ENCODE results near the gene NCAM2. TPM values are rescaled to one million over a fixed set of nuclear protein-coding genes. Genes with fewer than 3 reads are reported as not detected.

Gene NCAM2
- total RNA-seq, 3 donors from 2014 or later, result 2.9 to 14.1 (median 4.0) TPM

DNA sequence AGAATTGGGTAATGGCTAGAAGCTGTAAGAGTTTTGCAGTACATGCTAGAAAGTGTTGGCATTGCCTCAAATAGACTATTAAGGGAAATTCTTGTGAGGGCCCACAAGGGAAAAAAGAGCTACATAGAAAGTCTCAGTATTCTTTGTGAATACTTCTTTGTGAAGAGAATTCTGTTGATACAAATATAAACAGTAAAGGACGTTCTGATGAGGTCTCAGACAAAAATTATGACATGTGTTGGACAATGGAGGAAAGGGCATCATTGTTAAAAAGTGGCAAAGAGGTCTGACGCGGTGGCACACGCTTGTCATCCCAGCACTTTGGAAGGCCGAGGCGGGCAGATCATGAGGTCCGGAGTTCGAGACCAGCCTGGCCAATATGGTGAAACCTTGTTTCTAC lies 458.9 kb downstream of the NCAM2 start:
- ATAC-seq, result no peak
- intact Hi-C loops (cut with DNase I, micrococcal nuclease), result no loop called here
- no peak for DNase-seq
- no peaks in the 10 kb centered on the region for H3K9me3 ChIP-seq
- H3K36me3 ChIP-seq (ENCODE audit: low read depth), result no peaks in the 10 kb centered on the region
- TF ChIP-seq, protein P1, sequence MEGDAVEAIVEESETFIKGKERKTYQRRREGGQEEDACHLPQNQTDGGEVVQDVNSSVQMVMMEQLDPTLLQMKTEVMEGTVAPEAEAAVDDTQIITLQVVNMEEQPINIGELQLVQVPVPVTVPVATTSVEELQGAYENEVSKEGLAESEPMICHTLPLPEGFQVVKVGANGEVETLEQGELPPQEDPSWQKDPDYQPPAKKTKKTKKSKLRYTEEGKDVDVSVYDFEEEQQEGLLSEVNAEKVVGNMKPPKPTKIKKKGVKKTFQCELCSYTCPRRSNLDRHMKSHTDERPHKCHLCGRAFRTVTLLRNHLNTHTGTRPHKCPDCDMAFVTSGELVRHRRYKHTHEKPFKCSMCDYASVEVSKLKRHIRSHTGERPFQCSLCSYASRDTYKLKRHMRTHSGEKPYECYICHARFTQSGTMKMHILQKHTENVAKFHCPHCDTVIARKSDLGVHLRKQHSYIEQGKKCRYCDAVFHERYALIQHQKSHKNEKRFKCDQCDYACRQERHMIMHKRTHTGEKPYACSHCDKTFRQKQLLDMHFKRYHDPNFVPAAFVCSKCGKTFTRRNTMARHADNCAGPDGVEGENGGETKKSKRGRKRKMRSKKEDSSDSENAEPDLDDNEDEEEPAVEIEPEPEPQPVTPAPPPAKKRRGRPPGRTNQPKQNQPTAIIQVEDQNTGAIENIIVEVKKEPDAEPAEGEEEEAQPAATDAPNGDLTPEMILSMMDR (IDR thresholded peaks at IDR 0.05), result no peak
- H3K4me1 ChIP-seq (ENCODE audit: low read depth), result no peaks in the 10 kb centered on the region
- H3K4me3 ChIP-seq, result no peak overlapping the region

DNA sequence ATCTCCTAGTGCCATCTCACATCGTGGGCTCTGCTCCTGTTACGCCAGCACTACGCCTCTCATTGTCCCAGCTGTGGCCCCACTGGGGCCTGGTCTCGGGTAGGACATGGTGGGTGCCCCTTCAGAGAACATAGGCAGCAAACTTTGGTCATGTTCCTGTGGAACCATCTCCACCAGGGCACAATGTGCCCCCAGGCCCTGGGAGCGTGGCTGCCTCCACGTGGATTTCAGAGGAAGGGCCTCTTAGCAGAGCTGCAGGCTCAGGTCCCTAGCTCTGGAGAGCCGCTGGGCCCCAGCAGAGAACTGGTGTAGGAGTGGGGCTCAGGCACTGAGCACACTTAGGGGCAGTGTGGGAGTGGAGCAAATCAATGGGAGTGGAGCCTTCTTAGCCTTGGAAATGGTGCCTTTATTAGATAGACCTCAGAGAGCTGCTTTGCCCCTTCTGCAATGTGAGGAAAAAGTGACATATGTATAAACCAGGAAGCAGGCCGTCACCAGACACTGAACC lies 460.0 kb downstream of the NCAM2 start:
- TF ChIP-seq, protein P1 (IDR thresholded peaks at IDR 0.05), result no peak
- DNase-seq (no peak), ATAC-seq (no peak)
- H3K4me1 ChIP-seq (ENCODE audit: low read depth), result no peaks in the 10 kb centered on the region
- H3K36me3 ChIP-seq (ENCODE audit: low read depth), result no peaks in the 10 kb centered on the region
- no peaks in the 10 kb centered on the region for H3K9me3 ChIP-seq
- H3K4me3 ChIP-seq, result no peak overlapping the region
- intact Hi-C loops (cut with DNase I, micrococcal nuclease), result no loop called here

DNA sequence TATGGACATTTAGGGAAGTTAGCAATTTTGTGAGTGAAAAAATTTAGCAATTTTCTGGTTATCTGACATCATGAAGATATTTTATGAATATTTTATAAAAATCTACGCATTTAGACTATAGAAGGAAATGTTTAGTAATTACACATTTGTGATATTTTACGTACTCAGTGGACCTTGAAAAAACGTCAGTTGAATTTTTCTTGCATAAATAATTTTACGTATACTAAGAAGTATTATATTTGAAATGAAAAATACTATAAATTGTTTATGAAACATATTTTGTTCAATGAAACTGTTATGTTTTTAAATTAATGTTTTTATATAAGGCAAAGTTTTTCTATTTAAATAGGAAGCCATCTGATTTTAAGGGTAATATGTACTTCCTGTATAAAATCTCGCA lies 462.8 kb downstream of the NCAM2 start:
- Histone ChIP-seq H3K9me3 (no peaks in the 10 kb centered on the region), H3K4me1 (ENCODE audit: low read depth) (no peaks in the 10 kb centered on the region), H3K4me3 (no peak overlapping the region), H3K36me3 (ENCODE audit: low read depth) (no peaks in the 10 kb centered on the region)
- DNase-seq, result no peak
- TF ChIP-seq, protein P1 (IDR thresholded peaks at IDR 0.05), result no peak
- intact Hi-C loops (cut with DNase I, micrococcal nuclease), result no loop called here
- no peak for ATAC-seq

DNA sequence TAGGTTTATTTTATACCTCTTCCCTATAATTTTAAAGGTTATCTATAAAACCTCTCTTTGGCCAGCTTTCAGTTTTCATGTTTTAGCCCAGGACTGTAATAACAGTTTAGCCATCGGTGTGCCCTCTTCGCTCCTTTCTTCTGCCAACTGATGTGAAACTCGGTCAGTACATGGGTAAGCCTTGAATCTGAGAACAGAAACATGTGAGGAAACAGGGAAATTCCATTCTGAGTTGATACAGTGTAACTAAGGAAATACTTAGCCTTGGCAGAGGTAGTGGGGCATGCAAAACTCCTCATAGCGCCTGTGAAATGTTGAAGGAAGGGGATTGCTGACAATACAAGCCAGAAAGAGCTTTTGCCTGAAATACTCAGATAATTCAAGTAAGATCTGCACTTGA lies 465.2 kb downstream of the NCAM2 start:
- Histone ChIP-seq H3K4me1 (ENCODE audit: low read depth) (no peaks in the 10 kb centered on the region), H3K9me3 (no peaks in the 10 kb centered on the region), H3K4me3 (no peak overlapping the region), H3K36me3 (ENCODE audit: low read depth) (no peaks in the 10 kb centered on the region)
- ATAC-seq (no peak), DNase-seq (no peak)
- TF ChIP-seq, protein P1 (IDR thresholded peaks at IDR 0.05), result no peak
- intact Hi-C loops (cut with DNase I, micrococcal nuclease), result no loop called here

DNA sequence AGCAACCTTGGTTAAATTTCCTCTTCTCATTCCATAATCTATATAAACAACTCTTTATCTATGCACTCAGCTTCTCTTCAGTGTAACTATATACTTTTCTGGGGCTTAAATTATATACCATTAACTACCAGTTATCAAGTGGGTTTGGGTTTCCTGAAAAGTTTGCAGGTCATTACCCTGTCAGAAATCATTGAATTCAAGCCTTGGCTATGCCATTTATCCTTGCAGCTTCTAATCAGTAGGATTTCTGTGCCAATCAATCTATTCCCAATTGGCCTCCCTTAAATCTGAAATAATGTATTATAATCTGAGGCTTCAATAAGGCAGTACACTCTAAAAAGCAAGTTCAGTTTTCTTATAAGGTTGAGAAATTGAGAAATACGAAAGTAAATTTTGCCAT lies 466.5 kb downstream of the NCAM2 start:
- Histone ChIP-seq H3K4me3 (no peak overlapping the region), H3K9me3 (no peaks in the 10 kb centered on the region), H3K36me3 (ENCODE audit: low read depth) (no peaks in the 10 kb centered on the region), H3K4me1 (ENCODE audit: low read depth) (no peaks in the 10 kb centered on the region)
- intact Hi-C loops (cut with DNase I, micrococcal nuclease), result no loop called here
- ATAC-seq, result no peak
- TF ChIP-seq, protein P1 (IDR thresholded peaks at IDR 0.05), result no peak
- no peak for DNase-seq

DNA sequence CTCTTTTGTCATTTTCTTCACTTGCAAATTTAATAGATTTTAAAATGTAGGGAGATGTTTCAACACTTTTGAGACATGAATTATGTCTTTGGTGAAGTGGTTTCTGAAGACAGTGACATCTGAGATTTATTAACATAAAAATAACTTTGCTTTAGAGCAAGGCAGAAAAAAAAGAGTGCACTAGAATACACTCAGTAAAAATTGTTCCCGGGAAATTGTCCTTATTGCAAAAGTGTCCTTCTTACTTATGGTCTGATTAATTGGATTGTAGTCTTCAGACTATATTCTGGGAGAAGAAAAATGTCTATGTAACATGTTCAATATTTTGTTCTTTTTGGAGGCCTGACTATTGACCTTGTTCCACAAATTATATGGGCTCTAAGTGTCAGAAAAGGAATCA lies 468.5 kb downstream of the NCAM2 start:
- Histone ChIP-seq H3K9me3 (no peaks in the 10 kb centered on the region), H3K36me3 (ENCODE audit: low read depth) (no peaks in the 10 kb centered on the region), H3K4me3 (no peak overlapping the region), H3K4me1 (ENCODE audit: low read depth) (no peaks in the 10 kb centered on the region)
- TF ChIP-seq, protein P1 (IDR thresholded peaks at IDR 0.05), result no peak
- ATAC-seq, result no peak
- intact Hi-C loops (cut with DNase I, micrococcal nuclease), result no loop called here
- DNase-seq, result no peak
